GM04504 (cell line): ENCODE data around the gene GMNC.

Experiments
- DNase-seq: peaks from one replicate; pipeline ENCODE4 v3.0.0-alpha.2; 2012; ENCODE audit warnings: low read depth

The GMNC gene

DNA sequence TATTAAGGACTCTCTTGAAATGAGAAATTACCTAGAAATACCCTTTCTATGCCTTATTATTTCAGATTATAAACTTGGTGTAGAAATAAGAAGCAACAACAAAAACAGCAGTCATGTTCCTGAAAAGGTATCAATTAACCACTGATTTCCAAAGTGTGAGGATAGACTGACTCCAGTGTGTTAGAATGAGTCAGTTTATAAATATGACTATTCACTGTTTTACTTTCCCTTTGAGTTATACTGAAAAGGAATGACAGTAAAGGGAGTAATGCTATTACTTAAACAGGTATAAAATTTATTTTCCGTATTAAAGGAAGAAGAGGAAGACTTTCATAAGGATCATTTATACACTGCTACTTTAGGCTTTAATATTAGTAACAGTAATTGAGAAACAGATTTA lies 12.9 kb downstream of the GMNC start:
- no peak for DNase-seq

DNA sequence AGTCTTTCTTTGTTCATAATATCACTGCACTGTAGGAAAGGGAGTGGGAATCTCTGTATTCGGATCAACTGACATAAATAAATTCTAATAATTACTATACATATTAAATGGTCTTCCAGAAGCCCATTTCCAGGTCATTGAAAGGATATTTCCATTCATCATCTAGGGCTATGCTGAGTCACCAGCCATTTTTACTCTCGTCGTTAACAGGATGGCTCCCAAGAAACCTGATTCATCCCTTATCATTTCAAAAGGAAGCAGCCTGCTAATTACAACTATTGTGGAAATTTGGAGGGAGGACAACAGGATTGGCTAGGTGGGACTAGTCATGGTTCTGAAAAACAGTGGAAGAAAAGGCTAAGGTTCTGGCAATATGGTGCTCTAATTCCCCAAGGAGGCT lies 13.6 kb downstream of the GMNC start:
- DNase-seq = no peak

DNA sequence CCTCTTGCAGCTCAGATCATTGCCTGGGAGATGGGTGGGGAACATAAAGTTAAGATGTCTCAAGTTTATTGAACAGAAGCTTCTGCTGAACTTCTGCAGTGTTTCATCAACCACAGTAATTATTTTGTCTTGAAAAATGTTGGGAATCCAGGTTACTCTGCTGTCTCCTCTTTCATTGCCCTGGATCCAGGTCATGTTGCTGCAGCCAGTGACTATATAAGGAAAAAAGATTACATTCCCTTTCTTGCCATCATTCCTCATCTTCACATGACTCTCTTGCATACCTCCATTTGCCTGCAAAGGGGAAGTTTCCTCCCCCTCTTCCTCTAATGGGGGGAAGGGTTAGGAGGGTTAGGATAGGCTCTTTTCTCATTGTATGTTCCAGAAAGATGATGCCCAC lies 15.1 kb downstream of the GMNC start:
- no peak for DNase-seq

- DNase-seq = no peak
Measured at GRCh38 chr3:190840146-190840545, 22.3 kb downstream of the GMNC start.

- DNase-seq = no peak
Measured at GRCh38 chr3:190831225-190831624, 31.3 kb downstream of the GMNC start.

DNA sequence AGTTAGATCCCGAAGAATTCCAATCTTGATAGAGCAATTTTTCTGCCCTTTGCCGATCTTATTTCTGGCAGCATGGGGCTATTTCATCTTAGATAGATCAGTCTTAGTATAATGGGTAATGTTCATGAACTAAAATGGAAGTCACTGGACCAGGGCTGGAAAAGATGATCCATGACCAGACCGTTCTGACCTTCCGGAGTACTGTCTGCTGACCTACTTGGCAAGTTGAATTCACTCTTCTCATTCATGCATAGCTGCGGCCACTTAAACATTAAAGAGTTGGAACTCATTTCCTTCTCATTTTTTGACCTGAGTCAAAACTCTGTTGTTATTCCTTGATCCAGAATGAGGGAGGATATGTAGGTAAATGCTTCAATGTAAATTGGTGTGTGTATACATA lies 32.5 kb downstream of the GMNC start:
- DNase-seq = no peak

DNA sequence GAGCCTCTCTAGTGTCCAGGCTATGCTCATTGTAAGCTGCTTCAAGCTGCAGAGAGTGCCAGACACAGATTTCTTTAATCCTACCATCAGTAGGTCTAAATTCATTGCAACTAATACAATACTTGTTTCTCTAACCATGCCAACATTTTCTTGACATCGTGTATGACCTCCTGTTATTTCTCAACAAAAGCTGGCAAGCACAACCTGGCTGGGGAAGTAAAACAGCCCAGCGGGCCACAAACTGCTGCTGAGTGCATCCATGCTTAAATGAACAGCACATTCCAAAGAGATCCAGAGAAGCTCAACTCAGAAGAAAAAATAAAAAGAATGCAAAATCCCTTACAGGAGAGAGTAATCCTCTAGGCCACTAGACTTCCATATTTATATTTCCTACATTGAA lies 36.5 kb downstream of the GMNC start:
- no peak for DNase-seq

DNA sequence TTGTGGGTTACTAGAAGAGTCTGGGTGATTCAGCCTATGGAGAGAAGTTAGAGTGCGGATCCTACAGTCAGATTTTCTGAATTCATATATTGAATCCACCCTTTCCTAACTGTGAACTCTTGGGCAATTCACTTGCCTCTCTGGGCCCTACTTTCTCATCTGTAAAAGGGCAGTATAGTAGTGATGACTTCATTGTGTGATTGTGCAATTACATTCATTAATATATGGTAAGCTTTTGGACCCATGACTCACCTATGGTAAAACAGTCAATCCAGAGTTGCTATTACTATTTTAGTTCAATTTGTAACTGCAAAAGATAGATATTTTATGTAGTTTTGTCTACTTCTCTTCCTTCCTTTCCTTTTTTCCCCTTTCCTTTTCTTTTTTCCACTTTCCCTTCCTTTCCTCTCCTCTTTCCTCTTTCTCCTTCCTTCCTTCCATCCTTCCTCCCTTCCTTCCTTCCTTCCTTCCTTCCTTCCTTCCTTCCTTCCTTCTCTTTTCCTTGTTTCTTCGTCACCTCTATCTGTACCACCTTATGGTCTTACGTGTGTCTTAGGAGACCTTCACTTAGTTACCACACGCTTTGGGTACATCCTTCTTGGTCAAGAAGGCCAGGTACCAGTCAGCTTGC lies 37.0 kb downstream of the GMNC start:
- no peak for DNase-seq

- peak; percentile 20 for DNase-seq
Measured at GRCh38 chr3:190811775-190812480, 50.6 kb downstream of the GMNC start.

DNA sequence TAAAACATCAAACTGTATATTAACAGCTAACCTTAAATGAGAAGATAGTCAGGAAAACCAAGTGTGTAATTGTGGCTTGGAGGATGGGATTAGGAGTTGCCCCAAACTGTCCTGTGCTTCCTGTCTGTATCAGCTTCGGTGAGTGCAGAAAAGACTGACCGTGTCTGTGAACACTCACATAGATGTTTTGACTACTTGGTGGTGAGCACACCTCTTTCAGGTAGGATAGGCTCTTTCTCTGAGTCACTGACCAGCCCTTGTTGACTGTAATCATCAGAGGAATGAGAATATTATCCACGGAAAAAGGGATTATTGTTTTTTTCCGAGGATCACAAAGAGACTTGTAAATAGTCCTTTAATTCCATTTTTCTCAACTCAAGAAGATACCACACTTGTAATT lies 51.5 kb downstream of the GMNC start:
- no peak for DNase-seq

DNA sequence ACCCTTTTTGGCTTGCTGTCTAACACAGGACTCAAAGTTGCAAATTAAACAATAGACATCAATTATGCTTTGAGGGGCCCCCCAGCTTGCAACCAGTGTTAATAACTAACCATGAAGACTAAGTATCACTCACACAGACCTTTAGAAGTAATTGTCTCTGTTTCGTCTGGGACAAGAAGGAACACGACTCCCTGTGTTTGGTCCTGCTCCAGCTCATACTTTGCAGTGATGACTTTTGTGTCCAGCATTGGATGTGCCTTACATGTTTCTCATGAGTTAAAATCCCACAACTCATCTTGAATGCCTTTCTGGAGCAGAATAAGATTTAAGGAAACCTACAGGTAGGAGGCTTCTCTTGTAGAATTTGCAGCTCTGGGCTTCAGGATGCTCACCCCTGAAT lies 53.1 kb downstream of the GMNC start:
- no peak for DNase-seq

- DNase-seq = no peak
Measured at GRCh38 chr3:190807719-190808375, 54.6 kb downstream of the GMNC start.
